CD4-positive, alpha-beta T cell (primary cell): ENCODE measurements around the gene CMSS1. TPM values are rescaled to one million over a fixed set of nuclear protein-coding genes. Genes with fewer than 3 reads are reported as not detected.

Experiments
- ATAC-seq: fragments of 200-7000 bp; cut with Tn5 transposase; one replicate; pipeline ENCODE4 v1.10.0; 2022; ENCODE audit warnings: mild to moderate bottlenecking; ENCODE audit not compliant: poor library complexity
- CTCF ChIA-PET: fragments of 350-600 bp; sonication (Branson Sonifier 250); formaldehyde crosslinking; loops from one replicate; lab custom pipeline; 2021; ENCODE audit warnings: antibody characterized with exemption, inconsistent platforms; lab: Charles Lee
- POLR2A ChIA-PET: fragments of 350-600 bp; sonication (Branson Sonifier 250); formaldehyde crosslinking; loops from one replicate; lab custom pipeline; 2021; ENCODE audit warnings: antibody characterized with exemption, inconsistent platforms; lab: Charles Lee
- DNase-seq, 14 experiments: peaks; one replicate each; pipeline ENCODE4 v3.0.0-alpha.2; 2013 to 2020; ENCODE audit warnings: mixed read lengths in 2 of 14
- H3K27ac ChIP-seq, 2 donors: one replicate each; pipeline versions ENCODE4 v1.5.1 to v1.7.0; 2013; ENCODE audit warnings: low read length in 2 of 2, low read depth in 1 of 2, mild to moderate bottlenecking in 1 of 2
- H3K27me3 ChIP-seq, 2 experiments: 1 replicate in 1 of 2; 2 replicates in 1 of 2; pipeline versions ENCODE4 v1.6.1 to v1.7.0; 2013; ENCODE audit warnings: low read length in 2 of 2, control low read depth in 1 of 2, mild to moderate bottlenecking in 1 of 2, moderate library complexity in 1 of 2; ENCODE audit not compliant: insufficient read depth in 2 of 2, control insufficient read depth in 1 of 2
- H3K36me3 ChIP-seq: one replicate; pipeline ENCODE4 v1.6.1; 2013; ENCODE audit warnings: low read length, control low read depth; ENCODE audit not compliant: insufficient read depth
- H3K4me1 ChIP-seq: one replicate; pipeline ENCODE4 v1.6.1; 2013; ENCODE audit warnings: low read length, control low read depth; ENCODE audit not compliant: insufficient read depth
- H3K4me3 ChIP-seq: one replicate; pipeline ENCODE4 v1.5.1; 2013; ENCODE audit warnings: mild to moderate bottlenecking, low read length, moderate library complexity
- H3K9me3 ChIP-seq, 2 experiments: 1 replicate in 1 of 2; 2 replicates in 1 of 2; pipeline versions ENCODE4 v1.6.1 to v1.7.0; 2013; ENCODE audit warnings: low read length in 2 of 2, mild to moderate bottlenecking in 2 of 2, control low read depth in 1 of 2, moderate library complexity in 1 of 2; ENCODE audit not compliant: control insufficient read depth in 1 of 2, insufficient read depth in 1 of 2
- H3K27ac Mint-ChIP-seq: one replicate; pipeline ENCODE4 v1.8.0; 2020; ENCODE audit warnings: mixed read lengths
- H3K27me3 Mint-ChIP-seq: one replicate; pipeline ENCODE4 v1.8.0; 2021; ENCODE audit warnings: mixed read lengths
- H3K36me3 Mint-ChIP-seq: one replicate; pipeline ENCODE4 v1.8.0; 2021; ENCODE audit warnings: low read depth, mixed read lengths
- H3K4me1 Mint-ChIP-seq: one replicate; pipeline ENCODE4 v1.8.0; 2021; ENCODE audit warnings: low read depth, mixed read lengths
- H3K4me3 Mint-ChIP-seq: one replicate; pipeline ENCODE4 v1.8.0; 2020; ENCODE audit warnings: mild to moderate bottlenecking, mixed read lengths
- H3K9me3 Mint-ChIP-seq: one replicate; pipeline ENCODE4 v1.8.0; 2020; ENCODE audit warnings: mixed read lengths
- CTCF ChIP-seq: fragments of 200-600 bp; IDR thresholded peaks from one replicate; pipeline ENCODE4 v1.8.0; 2022; ENCODE audit warnings: antibody characterized with exemption, mild to moderate bottlenecking
- intact Hi-C, 2 experiments: fragments of 100-400 bp; cut with DNase I in 1 of 2; cut with micrococcal nuclease in 1 of 2; formaldehyde crosslinking; loops; one replicate each; pipeline versions ENCODE4 v1.15.1 to v1.9.0; 2023 to 2025; cut with DNase I, micrococcal nuclease
- total RNA-seq, 174 experiments: library from RNA in 2 of 174; stranded (reverse) in 2 of 174; gene quantifications; one replicate each; pipeline ENCODE4 v1.2.3 and lab custom pipeline; 2021 to 2026

The CMSS1 gene
- total RNA-seq, 2 experiments from 2014 or later = 12.2 TPM

GRCh38 chr3:100033903-100034471 is 216.3 kb downstream of the CMSS1 start:
- ATAC-seq (no peak), DNase-seq (no peak)
- Mint-ChIP-seq H3K27ac (no peak overlapping the region), H3K4me3 (no peak overlapping the region), H3K36me3 (no peaks in the 10 kb centered on the region), H3K27me3 (no peaks in the 10 kb centered on the region), H3K4me1 (no peaks in the 10 kb centered on the region), H3K9me3 (no peaks in the 10 kb centered on the region)
- TF ChIP-seq CTCF = no peak
- no peaks in the 10 kb centered on the region for H3K9me3 ChIP-seq
- POLR2A ChIA-PET = no interaction called here
- intact Hi-C loops = no loop called here
- H3K27me3 ChIP-seq = no peaks in the 10 kb centered on the region
- H3K4me3 ChIP-seq = no peak overlapping the region
- no peaks in the 10 kb centered on the region for H3K36me3 ChIP-seq
- no peaks in the 10 kb centered on the region for H3K4me1 ChIP-seq
- CTCF ChIA-PET = no interaction called here
- H3K27ac ChIP-seq = no peak overlapping the region

GRCh38 chr3:100039075-100039474 is 221.4 kb downstream of the CMSS1 start:
- H3K4me3 ChIP-seq = no peak overlapping the region
- H3K36me3 Mint-ChIP-seq = peaks cover 4% of the 10 kb centered on the region
- CTCF ChIA-PET = no interaction called here
- H3K27ac Mint-ChIP-seq = no peak overlapping the region
- POLR2A ChIA-PET = no interaction called here
- H3K27me3 ChIP-seq = no peaks in the 10 kb centered on the region
- no peak overlapping the region for H3K27ac ChIP-seq
- TF ChIP-seq CTCF = no peak
- H3K4me1 Mint-ChIP-seq = no peaks in the 10 kb centered on the region
- H3K9me3 Mint-ChIP-seq = no peaks in the 10 kb centered on the region
- no peak overlapping the region for H3K4me3 Mint-ChIP-seq
- H3K27me3 Mint-ChIP-seq = no peaks in the 10 kb centered on the region
- no peaks in the 10 kb centered on the region for H3K36me3 ChIP-seq
- DNase-seq = no peak
- intact Hi-C loops = no loop called here
- H3K4me1 ChIP-seq = no peaks in the 10 kb centered on the region
- ATAC-seq = no peak
- no peaks in the 10 kb centered on the region for H3K9me3 ChIP-seq

- Histone ChIP-seq H3K9me3 (no peaks in the 10 kb centered on the region), H3K4me1 (no peaks in the 10 kb centered on the region), H3K27me3 (no peaks in the 10 kb centered on the region), H3K27ac (no peak overlapping the region), H3K36me3 (no peaks in the 10 kb centered on the region), H3K4me3 (no peak overlapping the region)
- no peak for DNase-seq
- intact Hi-C loops = no loop called here
- POLR2A ChIA-PET = no interaction called here
- no peak for TF ChIP-seq CTCF
- CTCF ChIA-PET = no interaction called here
- H3K27me3 Mint-ChIP-seq = no peaks in the 10 kb centered on the region
- no peak for ATAC-seq
- no peaks in the 10 kb centered on the region for H3K4me1 Mint-ChIP-seq
- no peaks in the 10 kb centered on the region for H3K9me3 Mint-ChIP-seq
- H3K27ac Mint-ChIP-seq = no peak overlapping the region
- no peak overlapping the region for H3K4me3 Mint-ChIP-seq
- H3K36me3 Mint-ChIP-seq = peaks cover 4% of the 10 kb centered on the region
Measured at GRCh38 chr3:100040451-100041225, 223.0 kb downstream of the CMSS1 start.
